Measurements from ENCODE around the gene SEC14L1. TPM values are rescaled to one million over a fixed set of nuclear protein-coding genes. Genes with fewer than 3 reads are reported as not detected.

The SEC14L1 gene
- total RNA-seq, 1 donor from 2014 or later = 71.4 TPM

DNA sequence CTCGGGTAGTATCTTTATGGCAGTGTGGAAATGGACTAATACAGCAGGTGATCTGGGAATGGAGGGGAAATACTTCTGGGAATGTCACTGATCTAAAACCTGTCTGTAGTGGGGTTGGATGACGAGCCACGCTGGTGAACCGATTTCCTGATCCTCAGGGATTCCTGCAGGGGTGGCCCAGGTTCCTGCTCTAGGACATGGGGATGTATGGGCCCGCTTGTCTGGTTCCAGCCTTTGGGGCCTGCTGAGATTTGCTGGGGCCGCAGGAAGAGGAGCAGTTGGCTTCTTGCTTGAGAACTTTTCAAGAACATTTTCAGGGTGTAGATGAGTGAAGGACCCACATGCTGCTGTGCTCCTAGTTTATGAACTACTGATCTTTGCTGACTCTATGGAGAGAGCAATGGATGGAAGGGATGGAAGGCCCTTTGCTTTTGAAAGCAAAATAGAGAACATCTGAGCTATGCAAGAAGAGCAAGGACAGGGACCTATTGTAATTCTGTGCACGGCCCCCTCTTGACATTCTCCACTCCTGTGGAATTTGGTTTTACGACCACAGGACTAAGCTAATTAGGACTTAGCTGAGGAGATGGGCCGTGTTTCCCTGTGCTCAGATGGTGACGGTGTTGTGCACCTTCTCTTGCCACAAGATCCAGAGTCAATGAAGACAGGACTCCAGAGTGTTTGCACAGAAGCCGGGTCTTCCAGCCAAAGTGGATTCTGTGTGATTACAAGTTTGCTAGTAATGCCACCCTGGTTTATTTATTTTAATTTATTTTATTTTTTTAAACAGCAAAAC lies 90.5 kb downstream of the SEC14L1 start:
- H3K27ac Mint-ChIP-seq = no peak overlapping the region
- DNase-seq = no peak
- peaks cover 15% of the 10 kb centered on the region for H3K4me1 Mint-ChIP-seq
- H3K9me3 Mint-ChIP-seq = no peaks in the 10 kb centered on the region
- H3K27me3 Mint-ChIP-seq = no peaks in the 10 kb centered on the region
- intact Hi-C loops (cut with micrococcal nuclease) = no loop called here
- peaks cover 1% of the 10 kb centered on the region for H3K36me3 Mint-ChIP-seq (ENCODE audit: low read depth)
- H3K4me3 Mint-ChIP-seq = no peak overlapping the region

DNA sequence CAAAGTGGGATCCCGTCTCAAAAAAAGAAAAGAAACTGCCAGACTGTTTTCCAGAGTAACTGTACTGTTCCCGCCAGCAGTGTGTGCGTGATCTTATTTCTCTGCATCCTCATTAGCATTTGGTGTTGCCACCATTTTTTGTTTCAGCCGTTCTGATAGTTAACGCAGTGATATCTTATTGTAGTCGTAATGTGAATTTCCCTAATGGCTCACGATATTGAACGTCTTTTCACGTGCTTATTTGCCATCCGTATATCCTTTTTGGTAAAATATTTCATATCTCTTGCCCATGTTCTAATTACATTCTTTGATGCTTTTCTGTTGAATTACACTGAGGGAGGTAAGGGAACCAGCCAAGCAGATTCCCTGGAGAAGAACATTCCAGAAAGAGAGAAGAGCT lies 92.4 kb downstream of the SEC14L1 start:
- DNase-seq = no peak
- H3K4me3 Mint-ChIP-seq = no peak overlapping the region
- H3K27ac Mint-ChIP-seq = no peak overlapping the region
- no peaks in the 10 kb centered on the region for H3K36me3 Mint-ChIP-seq (ENCODE audit: low read depth)
- no peaks in the 10 kb centered on the region for H3K9me3 Mint-ChIP-seq
- peaks cover 18% of the 10 kb centered on the region for H3K4me1 Mint-ChIP-seq
- intact Hi-C loops (cut with micrococcal nuclease) = no loop called here
- H3K27me3 Mint-ChIP-seq = no peaks in the 10 kb centered on the region

DNA sequence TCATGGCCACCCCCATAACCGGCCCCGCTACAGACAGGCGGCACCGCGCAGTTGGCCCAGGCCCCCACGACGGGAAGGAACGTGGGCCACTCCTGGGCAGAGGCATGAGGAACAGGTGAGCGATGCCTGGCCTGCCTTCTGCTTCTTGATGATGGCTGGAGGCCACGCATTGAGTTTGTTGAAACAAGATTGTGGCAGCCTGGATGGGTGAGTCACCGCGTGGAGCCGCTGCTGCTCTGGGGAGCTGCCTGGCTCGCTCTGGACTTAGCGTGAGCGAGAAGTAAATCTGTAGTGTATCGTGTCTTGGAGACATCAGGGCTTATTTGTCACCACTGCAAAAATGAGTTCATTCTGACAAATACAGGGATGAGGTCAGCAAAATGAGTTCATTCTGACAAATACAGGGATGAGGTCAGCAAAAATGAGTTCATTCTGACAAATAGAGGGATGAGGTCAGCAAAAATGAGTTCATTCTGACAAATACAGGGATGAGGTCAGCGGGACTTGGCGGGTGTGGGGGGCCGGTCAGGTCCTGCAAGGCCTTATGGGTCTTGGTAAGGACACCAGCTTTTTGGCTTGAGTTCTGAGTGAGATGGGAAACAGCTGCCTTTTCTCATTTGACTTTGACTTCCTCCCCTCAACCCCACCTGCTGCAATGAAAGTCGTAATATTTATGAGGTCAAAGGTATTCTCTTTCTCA lies 93.0 kb downstream of the SEC14L1 start:
- intact Hi-C loops (cut with micrococcal nuclease) = no loop called here
- Mint-ChIP-seq H3K27ac (peak overlapping the region; percentile 55), H3K9me3 (no peaks in the 10 kb centered on the region), H3K4me1 (peaks cover 18% of the 10 kb centered on the region), H3K4me3 (peak overlapping the region; percentile 4), H3K27me3 (no peaks in the 10 kb centered on the region), H3K36me3 (ENCODE audit: low read depth) (no peaks in the 10 kb centered on the region)
- DNase-seq = peak; percentile 67

DNA sequence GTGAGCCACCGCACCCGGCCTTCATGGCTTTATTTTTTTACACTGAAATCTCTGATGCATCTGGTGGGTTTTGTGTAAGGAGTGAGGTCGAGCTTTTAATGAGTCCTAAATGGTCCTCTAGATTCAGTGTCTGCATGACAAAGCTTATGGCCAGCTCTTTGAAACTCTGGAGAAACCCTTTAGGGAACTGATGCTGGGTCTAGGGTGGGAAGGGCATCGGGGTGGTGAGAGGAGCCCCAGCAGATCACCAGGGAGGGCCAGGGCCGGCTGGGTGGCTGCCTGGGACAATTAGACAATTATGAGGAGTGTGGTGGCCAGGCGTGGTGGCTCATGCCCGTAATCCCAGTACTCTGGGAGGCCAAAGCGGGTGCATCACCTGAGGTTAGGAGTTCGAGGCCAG lies 93.9 kb downstream of the SEC14L1 start:
- no peaks in the 10 kb centered on the region for H3K36me3 Mint-ChIP-seq (ENCODE audit: low read depth)
- intact Hi-C loops (cut with micrococcal nuclease) = no loop called here
- peak overlapping the region; percentile 75 for H3K4me3 Mint-ChIP-seq
- DNase-seq = no peak
- H3K4me1 Mint-ChIP-seq = peaks cover 18% of the 10 kb centered on the region
- H3K27me3 Mint-ChIP-seq = no peaks in the 10 kb centered on the region
- H3K27ac Mint-ChIP-seq = peak overlapping the region; percentile 84
- H3K9me3 Mint-ChIP-seq = no peaks in the 10 kb centered on the region

DNA sequence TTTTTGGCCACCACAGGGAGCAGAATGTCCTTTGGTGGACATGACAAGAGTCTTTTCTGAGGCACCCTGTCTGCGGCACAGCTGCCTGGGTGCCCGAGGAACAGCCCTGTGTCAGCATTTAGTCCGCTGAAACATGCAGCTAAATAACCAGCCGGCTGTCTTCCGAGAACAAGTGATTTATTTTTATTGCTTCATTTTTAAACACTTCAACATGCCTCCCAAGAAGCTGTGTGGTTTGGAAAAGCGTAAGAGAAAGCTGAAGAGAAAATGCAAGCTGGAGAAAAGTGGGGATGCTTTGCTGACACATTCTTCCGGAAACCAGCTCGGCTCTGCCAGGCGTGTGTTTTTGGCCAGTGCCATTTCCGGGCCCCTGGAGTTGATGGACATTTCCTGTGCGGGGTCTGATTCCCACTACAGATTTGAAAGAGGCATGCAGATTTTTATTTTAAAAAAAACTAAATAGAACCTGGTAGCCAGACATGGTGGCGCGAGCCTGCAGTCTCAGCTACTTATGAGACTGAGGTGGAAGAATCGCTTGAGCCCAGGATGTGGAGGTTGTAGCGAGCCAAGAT lies 94.7 kb downstream of the SEC14L1 start:
- H3K36me3 Mint-ChIP-seq (ENCODE audit: low read depth) = no peaks in the 10 kb centered on the region
- no peaks in the 10 kb centered on the region for H3K27me3 Mint-ChIP-seq
- intact Hi-C loops (cut with micrococcal nuclease) = no loop called here
- peak overlapping the region; percentile 84 for H3K27ac Mint-ChIP-seq
- H3K9me3 Mint-ChIP-seq = no peaks in the 10 kb centered on the region
- DNase-seq = peak; percentile 79
- peaks cover 18% of the 10 kb centered on the region for H3K4me1 Mint-ChIP-seq
- peak overlapping the region; percentile 75 for H3K4me3 Mint-ChIP-seq

DNA sequence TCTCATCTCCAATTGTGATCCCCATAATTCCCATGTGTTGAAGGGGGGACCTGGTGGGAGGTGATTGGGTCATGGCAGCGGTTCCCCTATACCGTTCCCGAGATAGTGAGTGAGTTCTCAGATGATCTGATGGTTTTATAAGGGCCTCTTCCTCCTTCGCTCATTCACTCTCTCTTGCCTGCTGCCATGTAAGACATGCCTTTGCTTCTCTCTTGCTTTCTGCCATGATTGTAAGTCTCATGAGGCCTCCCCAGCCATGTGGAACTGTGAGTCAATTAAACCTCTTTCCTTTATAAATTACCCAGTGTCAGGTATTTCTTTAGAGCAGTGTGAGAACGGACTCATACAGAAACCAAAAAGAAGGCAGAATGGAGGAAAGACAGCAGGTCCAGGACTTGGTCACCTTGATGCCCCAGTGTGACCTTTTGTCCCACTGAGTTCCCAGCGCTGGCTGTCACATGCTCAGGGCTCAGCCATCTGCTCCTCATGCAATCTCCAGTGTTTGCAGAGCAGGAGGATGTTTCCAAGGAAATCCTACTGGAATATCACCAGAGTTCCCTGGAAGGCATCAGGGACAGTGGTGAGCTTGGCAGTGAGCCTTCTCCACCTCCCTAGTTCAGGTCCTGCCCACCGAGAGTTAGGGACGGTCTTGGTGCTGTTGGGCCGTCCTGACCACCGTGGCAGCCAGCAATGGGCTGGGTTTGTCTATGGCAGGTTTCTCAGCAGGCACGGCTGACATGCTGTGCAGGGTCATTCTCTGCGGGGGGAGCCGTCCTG lies 96.7 kb downstream of the SEC14L1 start:
- intact Hi-C loops (cut with micrococcal nuclease) = no loop called here
- Mint-ChIP-seq H3K27me3 (no peaks in the 10 kb centered on the region), H3K36me3 (ENCODE audit: low read depth) (no peaks in the 10 kb centered on the region), H3K9me3 (no peaks in the 10 kb centered on the region), H3K4me1 (peaks cover 18% of the 10 kb centered on the region), H3K4me3 (no peak overlapping the region), H3K27ac (peak overlapping the region; percentile 17)
- no peak for DNase-seq

DNA sequence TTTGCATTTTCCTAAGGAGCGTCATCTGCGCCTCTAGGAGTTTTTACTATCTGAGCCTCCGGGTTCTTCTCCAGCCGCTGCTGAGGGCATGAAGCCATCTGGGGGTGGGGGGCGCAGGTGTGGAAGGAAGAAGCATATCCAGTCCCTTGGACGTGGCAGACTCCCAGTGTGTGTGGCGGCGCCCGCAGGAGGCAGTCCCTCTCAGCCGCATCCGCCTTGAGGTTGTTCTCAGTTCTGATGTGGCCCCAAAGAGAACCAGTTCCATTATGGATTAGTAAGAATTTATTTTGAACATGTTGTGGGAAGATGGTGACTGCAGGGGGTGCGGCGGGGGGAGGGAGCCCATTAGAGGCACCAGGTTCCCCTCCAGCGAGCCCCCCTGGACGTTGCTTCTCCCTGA lies 100.2 kb downstream of the SEC14L1 start:
- no peak overlapping the region for H3K4me3 Mint-ChIP-seq
- H3K27me3 Mint-ChIP-seq = no peaks in the 10 kb centered on the region
- no peak overlapping the region for H3K27ac Mint-ChIP-seq
- H3K36me3 Mint-ChIP-seq (ENCODE audit: low read depth) = no peaks in the 10 kb centered on the region
- peaks cover 13% of the 10 kb centered on the region for H3K4me1 Mint-ChIP-seq
- DNase-seq = no peak
- no peaks in the 10 kb centered on the region for H3K9me3 Mint-ChIP-seq
- intact Hi-C loops (cut with micrococcal nuclease) = no loop called here

DNA sequence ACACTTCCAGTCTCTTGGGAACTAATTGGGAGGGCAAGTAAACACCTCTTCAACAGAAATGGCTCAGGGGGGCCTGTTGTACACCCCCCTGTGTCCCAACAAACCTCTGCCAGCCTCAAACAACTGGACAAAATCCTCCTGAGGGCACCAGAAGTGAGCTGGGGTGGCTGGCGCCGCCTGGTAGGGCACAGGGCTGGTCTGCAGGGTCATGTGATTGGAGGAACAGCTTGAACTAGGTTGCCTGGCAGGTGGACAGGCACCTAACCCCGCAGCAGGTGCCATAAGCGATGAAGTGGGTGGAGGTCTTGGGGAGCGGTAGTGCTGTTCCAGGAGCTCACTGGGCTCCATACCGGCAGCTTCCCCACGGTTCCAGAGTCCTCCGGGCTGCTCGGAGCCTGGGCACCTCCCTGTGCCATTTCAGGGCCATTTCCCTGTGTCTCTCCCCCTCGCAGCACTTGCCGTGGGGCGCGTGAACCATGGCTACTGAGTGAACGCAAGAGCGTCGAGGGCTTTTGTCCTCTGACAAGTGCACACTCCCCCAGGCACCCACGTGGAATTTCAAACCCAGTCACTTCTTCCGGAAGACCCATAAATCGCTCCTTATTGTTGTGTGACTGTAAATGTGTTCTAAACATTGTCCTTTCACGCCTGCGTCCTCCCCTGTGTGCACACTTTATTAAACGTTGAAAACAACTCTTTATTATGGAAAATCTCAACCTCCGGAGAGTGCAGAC lies 101.5 kb downstream of the SEC14L1 start:
- DNase-seq = no peak
- Mint-ChIP-seq H3K27ac (no peak overlapping the region), H3K4me1 (peaks cover 16% of the 10 kb centered on the region), H3K27me3 (no peaks in the 10 kb centered on the region), H3K4me3 (no peak overlapping the region), H3K36me3 (ENCODE audit: low read depth) (no peaks in the 10 kb centered on the region), H3K9me3 (no peaks in the 10 kb centered on the region)
- intact Hi-C loops (cut with micrococcal nuclease) = no loop called here

DNA sequence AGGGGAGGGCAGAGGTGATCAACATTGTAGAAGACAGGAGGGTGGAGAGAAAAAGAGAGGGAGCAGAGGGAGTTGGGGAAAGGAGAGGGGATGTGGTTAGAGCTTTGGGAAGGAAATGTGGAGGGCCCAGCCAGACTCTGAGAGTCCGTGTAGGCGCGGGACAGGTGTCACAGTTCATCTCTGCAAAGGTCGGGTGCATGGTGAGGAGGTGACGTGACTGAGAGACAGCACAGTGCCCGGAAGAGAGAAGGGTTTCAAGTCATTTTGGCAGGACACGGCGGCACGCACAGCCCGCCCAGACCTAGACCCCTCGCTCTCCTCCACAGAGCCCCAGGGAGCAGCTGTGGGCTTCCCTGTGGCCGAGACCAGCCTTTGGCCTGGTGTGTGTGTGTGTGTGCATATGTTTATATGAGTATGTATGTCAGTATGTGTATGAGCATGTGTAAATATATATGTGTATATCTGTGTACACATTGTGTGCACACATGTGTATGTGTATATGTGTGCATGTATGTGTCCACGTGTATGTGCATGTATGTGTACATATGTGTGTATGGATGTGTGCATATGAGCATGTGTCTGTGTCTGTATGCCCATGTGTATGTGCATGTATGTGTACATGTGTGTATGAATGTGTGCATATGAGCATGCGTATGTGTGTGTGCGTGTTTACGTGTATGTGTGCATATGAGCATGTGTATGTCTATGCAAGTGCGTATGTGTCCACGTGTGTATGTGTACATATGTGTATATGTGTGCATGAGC lies 104.6 kb downstream of the SEC14L1 start:
- H3K27ac Mint-ChIP-seq = peak overlapping the region; percentile 55
- H3K36me3 Mint-ChIP-seq (ENCODE audit: low read depth) = no peaks in the 10 kb centered on the region
- H3K9me3 Mint-ChIP-seq = no peaks in the 10 kb centered on the region
- intact Hi-C loops (cut with micrococcal nuclease) = loop anchor here (5.0 kb wide), 2 partner anchors 58 to 378 kb away; partner anchors contain the start of gene MGAT5B
- DNase-seq = no peak
- peaks cover 17% of the 10 kb centered on the region for H3K27me3 Mint-ChIP-seq
- no peak overlapping the region for H3K4me3 Mint-ChIP-seq
- peaks cover 18% of the 10 kb centered on the region for H3K4me1 Mint-ChIP-seq

DNA sequence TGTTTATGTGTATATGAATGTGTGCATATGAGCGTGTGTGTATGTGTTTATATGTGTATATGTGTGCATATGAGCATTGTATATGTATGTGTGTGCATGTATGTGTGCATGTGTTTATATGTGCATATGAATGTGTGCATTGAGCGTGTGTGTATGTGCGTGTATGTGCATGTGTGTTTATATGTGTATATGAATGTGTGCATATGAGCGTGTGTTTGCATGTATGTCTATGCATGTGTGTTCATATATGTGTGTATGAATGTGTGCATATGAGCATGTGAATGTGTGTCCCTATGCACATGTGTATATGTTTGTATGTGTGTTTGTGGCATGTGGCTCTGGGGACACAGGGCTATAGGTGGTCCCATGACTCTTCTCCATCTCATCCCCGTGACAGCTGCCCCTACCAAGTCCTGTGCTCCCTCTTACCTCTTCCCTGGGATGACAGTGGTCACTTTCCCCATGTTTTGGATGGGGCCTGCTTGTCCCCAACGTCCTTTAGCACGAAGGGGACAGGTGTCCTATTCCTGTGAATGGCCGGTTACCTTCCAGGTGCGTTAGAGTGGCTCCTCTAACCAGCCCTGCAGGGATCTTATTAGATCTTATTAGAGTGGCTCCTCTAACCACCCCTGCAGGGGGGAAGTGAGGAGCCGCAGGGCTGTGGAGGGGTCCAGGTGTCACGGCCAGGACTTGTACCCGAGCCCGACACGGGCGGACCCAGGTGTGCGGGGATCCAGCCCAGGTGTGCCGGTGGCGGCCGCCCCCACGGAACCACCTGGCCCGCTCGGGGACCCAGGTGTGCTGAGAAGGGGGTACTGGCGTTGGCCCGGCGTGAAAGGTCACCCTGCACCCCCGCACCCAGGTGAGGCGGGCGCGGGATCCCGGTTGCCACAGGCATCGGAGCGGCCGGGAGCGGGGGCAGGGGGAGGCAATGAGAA lies 105.6 kb downstream of the SEC14L1 start:
- H3K9me3 Mint-ChIP-seq = no peaks in the 10 kb centered on the region
- intact Hi-C loops (cut with micrococcal nuclease) = loop anchor here (1.0 to 5.0 kb wide), 3 partner anchors 59 to 379 kb away; partner anchors contain the start of gene MGAT5B
- no peaks in the 10 kb centered on the region for H3K36me3 Mint-ChIP-seq (ENCODE audit: low read depth)
- peak overlapping the region; percentile 59 for H3K27ac Mint-ChIP-seq
- H3K4me1 Mint-ChIP-seq = peaks cover 18% of the 10 kb centered on the region
- H3K4me3 Mint-ChIP-seq = peak overlapping the region; percentile 9
- H3K27me3 Mint-ChIP-seq = peaks cover 18% of the 10 kb centered on the region
- no peak for DNase-seq

DNA sequence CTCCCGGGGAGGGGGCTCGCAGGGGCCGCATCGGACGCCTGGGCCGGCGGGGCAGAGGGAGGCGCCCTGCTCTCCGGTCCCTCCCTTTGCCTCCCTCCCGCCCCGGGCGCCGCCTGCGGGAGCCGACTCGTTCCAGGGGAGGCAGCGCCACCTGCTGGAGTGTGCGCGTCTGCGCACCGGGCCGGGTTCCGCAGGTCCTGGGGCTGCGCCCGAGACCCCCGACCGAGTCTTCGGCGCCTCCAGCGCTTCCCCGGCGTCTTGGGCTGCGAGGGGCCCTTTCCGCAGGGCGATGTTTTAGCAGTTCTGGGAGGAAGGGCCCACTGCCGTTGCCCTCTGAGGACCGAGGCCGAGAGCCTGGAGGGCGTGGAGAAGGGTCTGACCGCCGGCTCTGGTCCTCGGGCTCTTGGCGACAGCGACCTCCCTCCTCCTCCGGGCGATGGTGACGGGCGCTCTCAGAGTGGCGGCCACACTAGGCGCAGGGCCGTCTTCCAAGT lies 106.3 kb downstream of the SEC14L1 start:
- H3K9me3 Mint-ChIP-seq = no peaks in the 10 kb centered on the region

More for the DNA sequence above, 106.3 kb downstream of the SEC14L1 start:
- H3K4me3 Mint-ChIP-seq = peak overlapping the region; percentile 58
- intact Hi-C loops (cut with micrococcal nuclease) = loop anchor here (1.0 to 5.0 kb wide), 3 partner anchors 60 to 380 kb away; partner anchors contain the start of gene MGAT5B
- no peaks in the 10 kb centered on the region for H3K36me3 Mint-ChIP-seq (ENCODE audit: low read depth)
- no peak overlapping the region for H3K27ac Mint-ChIP-seq
- H3K27me3 Mint-ChIP-seq = peaks cover 23% of the 10 kb centered on the region
- peaks cover 18% of the 10 kb centered on the region for H3K4me1 Mint-ChIP-seq
- peak; percentile 96 for DNase-seq

Data from activated CD4-positive, alpha-beta T cell treated with anti-CD3 and anti-CD28 coated beads, Interleukin-2, amount 10 ng/mL, durations not matched to agents 24 days and 14 days (primary cell).